Ovary (tissue), 3 donors: Measurements from ENCODE around the gene ACR.

Source experiments
- CTCF ChIP-seq, 3 donors: fragments of 450-650 bp in 2 of 3; fragments of 200-600 bp in 1 of 3; IDR thresholded peaks; one replicate each; pipeline versions ENCODE4 v1.5.1 to v1.8.0; 2016 to 2022; ENCODE audit warnings: antibody characterized with exemption in 3 of 3, mild to moderate bottlenecking in 1 of 3
- EP300 ChIP-seq: sonication (generic); formaldehyde crosslinking; IDR thresholded peaks from one replicate; pipeline ENCODE4 v1.6.1; 2017; ENCODE audit warnings: antibody characterized with exemption
- POLR2A ChIP-seq: fragments of 450-650 bp; IDR thresholded peaks from one replicate; pipeline ENCODE4 v1.6.1; 2017; ENCODE audit warnings: antibody characterized with exemption, mild to moderate bottlenecking, moderate library complexity
- donor health status: DM: no; HTN: no; CAD: no.

- no peak for TF ChIP-seq CTCF (IDR thresholded peaks at IDR 0.05)
- no peak for TF ChIP-seq POLR2A
- TF ChIP-seq EP300: no peak
Measured at GRCh38 chr22:50722716-50723428, 15.1 kb upstream of the ACR start.
